Smooth muscle cell (in vitro differentiated cells): ENCODE measurements around the gene SOX2. TPM values are rescaled to one million over a fixed set of nuclear protein-coding genes. Genes with fewer than 3 reads are reported as not detected.

Source experiments
- DNase-seq: peaks from one replicate; lab custom pipeline; 2025; ENCODE audit not compliant: unreplicated experiment; lab: John Stamatoyannopoulos, UW
- H2AFZ ChIP-seq: fragments of 200-600 bp; sonication (generic); 2 replicates; pipeline ENCODE4 v1.6.0; 2016; ENCODE audit warnings: antibody characterized with exemption, low read depth, mild to moderate bottlenecking
- H3F3A ChIP-seq: fragments of 200-600 bp; sonication (generic); 2 replicates; pipeline ENCODE4 v1.6.0; 2017; ENCODE audit warnings: antibody characterized with exemption, low read depth
- H3K27ac ChIP-seq: fragments of 200-600 bp; sonication (generic); 2 replicates; pipeline ENCODE4 v1.5.1; 2016; ENCODE audit warnings: low read depth, mild to moderate bottlenecking
- H3K27me3 ChIP-seq: fragments of 200-600 bp; sonication (generic); 2 replicates; pipeline ENCODE4 v1.6.1; 2016; ENCODE audit warnings: low read depth, mild to moderate bottlenecking
- H3K36me3 ChIP-seq: fragments of 200-600 bp; sonication (generic); 2 replicates; pipeline ENCODE4 v1.5.1; 2016; ENCODE audit warnings: low read depth
- H3K4me1 ChIP-seq: fragments of 200-600 bp; sonication (generic); 2 replicates; pipeline ENCODE4 v1.5.1; 2016; ENCODE audit warnings: low read depth
- H3K4me2 ChIP-seq: fragments of 200-600 bp; sonication (generic); 2 replicates; pipeline ENCODE4 v1.6.0; 2016; ENCODE audit warnings: mild to moderate bottlenecking
- H3K4me3 ChIP-seq: fragments of 200-600 bp; sonication (generic); 2 replicates; pipeline ENCODE4 v1.5.1; 2016; ENCODE audit warnings: mild to moderate bottlenecking
- H3K79me2 ChIP-seq: fragments of 200-600 bp; sonication (generic); 2 replicates; pipeline ENCODE4 v1.6.0; 2016; ENCODE audit warnings: low read depth, mild to moderate bottlenecking
- H3K9ac ChIP-seq: fragments of 200-600 bp; sonication (generic); 2 replicates; pipeline ENCODE4 v1.6.0; 2016; ENCODE audit warnings: low read depth
- H3K9me3 ChIP-seq: fragments of 200-600 bp; sonication (generic); replicated peaks from 2 replicates; pipeline ENCODE4 v1.5.1; 2016; ENCODE audit warnings: low read depth
- H4K20me1 ChIP-seq: fragments of 200-600 bp; sonication (generic); 2 replicates; pipeline ENCODE4 v1.6.0; 2016; ENCODE audit warnings: low read depth
- WGBS: methylation state at CpG from one replicate; pipeline ENCODE4 v1.1.7; 2016; ENCODE audit warnings: low lambda C conversion rate; 5-methylcytosine and 5-hydroxymethylcytosine counted together
- polyA plus RNA-seq: library from polyadenylated mRNA; unstranded; fragments of >200 nt; fragmentation: Nextera tagmentation; extraction: Ambion mirVana; gene quantifications from 2 replicates; pipeline ENCODE4 v1.2.1, GENCODE V29; 2016
- total RNA-seq: library from RNA; depleted of rRNA; stranded (reverse); fragments of >200 nt; gene quantifications from 2 replicates; pipeline ENCODE4 v1.2.3, GENCODE V29; 2014
- TF ChIP-seq, protein P1 (sequence below): fragments of 200-600 bp; sonication (generic); IDR thresholded peaks from 2 replicates; pipeline ENCODE4 v1.5.1; 2017; ENCODE audit warnings: borderline replicate concordance, mild to moderate bottlenecking, antibody characterized with exemption; ENCODE audit not compliant: insufficient read depth, poor library complexity, severe bottlenecking

The SOX2 gene
- total and polyA plus RNA-seq, 2 experiments from 2014 or later: not detected

DNA sequence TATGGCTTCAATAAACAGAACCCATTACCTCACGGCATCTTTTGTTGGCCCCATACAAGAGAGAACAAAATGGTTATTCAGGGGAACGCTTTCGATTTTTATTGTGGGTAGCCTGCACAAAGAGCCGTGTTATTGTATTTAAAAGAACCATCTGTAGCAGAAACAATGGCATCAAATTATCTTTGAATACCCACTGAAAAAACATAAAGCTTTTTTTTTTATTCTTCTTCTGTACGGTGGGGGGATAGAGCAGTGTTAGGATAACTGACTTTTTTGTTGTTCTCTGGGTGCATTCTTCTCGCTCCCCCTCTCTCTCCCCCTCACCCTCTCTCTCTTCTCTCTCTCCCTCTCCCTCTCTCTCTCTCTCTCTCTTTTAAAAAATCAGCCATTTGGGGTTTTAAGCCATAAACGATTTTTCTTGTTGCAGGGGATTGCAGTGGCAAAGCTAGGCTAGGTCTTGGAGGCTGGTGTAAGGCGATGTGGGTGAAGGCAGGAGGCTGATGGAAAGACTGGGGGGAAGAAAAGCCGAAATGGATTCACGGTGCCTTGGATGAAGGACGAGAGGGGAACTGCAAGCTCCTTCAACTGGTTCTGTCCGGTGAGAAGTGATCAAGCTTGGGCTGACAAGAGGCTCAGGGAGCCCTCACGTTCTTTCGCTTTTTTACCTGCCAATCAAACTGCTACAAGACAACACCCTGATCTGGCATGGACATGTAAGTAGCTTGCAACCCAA, 12.4 kb upstream of the SOX2 start:
- Histone ChIP-seq H4K20me1 (no peaks in the 10 kb centered on the region), H3K27me3 (peaks cover 97% of the 10 kb centered on the region), H3K4me2 (no peak overlapping the region)

DNA sequence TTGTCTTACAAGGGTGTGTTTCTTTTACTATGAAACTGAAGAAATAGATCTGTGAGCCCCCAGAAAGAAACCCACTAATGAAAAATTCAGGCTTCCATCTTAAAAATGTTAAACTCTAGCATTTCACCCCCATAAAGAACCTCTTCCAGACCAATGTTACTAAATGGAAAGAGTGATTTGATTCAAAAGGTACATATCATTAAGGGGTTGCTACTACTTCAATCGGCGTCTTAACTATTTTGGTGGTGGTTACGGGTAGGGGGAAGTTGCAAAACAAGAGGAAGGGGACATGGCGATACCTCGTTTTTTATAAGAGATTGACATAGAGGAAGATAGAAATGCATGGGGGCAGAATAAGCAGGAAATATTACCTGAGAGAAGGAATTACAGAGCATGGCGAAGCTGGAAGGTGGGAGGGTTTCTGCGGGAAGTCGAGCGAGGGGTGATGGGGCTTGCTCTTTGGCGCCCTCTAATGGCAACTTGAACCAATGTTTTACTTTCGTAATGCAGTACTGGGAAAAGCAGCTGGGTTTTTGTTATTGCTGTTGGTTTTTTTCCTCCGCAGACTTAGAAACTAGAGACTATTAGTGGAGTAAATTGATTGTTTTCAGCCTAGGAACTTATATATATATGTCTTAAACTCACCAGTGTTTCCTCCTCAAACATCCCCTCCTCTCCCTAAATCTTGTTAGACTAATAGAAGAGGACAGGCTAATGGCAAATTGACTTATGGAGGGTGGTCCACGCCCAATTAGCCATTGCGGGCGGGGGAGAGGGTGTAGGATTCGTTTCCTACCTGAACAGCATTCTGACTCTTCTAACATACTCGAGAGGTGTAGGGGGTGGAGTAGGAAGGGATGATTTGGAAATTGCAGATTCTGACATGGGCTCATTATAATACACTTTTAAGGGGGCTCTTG, 11.3 kb upstream of the SOX2 start:
- Histone ChIP-seq H3K27ac (no peak overlapping the region), H4K20me1 (no peaks in the 10 kb centered on the region), H3K4me3 (peak overlapping the region; percentile 35), H3K4me1 (peaks cover 65% of the 10 kb centered on the region), H3K79me2 (no peaks in the 10 kb centered on the region), H3K9ac (no peak overlapping the region), H3K36me3 (no peaks in the 10 kb centered on the region), H3K9me3 (no peaks in the 10 kb centered on the region), H3K4me2 (peak overlapping the region; percentile 77), H2AFZ (no peak overlapping the region), H3K27me3 (peaks cover 99% of the 10 kb centered on the region), H3F3A (no peaks in the 10 kb centered on the region)
- TF ChIP-seq, protein P1, sequence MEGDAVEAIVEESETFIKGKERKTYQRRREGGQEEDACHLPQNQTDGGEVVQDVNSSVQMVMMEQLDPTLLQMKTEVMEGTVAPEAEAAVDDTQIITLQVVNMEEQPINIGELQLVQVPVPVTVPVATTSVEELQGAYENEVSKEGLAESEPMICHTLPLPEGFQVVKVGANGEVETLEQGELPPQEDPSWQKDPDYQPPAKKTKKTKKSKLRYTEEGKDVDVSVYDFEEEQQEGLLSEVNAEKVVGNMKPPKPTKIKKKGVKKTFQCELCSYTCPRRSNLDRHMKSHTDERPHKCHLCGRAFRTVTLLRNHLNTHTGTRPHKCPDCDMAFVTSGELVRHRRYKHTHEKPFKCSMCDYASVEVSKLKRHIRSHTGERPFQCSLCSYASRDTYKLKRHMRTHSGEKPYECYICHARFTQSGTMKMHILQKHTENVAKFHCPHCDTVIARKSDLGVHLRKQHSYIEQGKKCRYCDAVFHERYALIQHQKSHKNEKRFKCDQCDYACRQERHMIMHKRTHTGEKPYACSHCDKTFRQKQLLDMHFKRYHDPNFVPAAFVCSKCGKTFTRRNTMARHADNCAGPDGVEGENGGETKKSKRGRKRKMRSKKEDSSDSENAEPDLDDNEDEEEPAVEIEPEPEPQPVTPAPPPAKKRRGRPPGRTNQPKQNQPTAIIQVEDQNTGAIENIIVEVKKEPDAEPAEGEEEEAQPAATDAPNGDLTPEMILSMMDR: peak; percentile 83
- 26% methylated on average over 17 of the region's 17 CpGs for WGBS
- no peak for DNase-seq

More for the DNA sequence above, 12.4 kb upstream of the SOX2 start:
- Histone ChIP-seq H3F3A (no peaks in the 10 kb centered on the region), H3K27ac (no peak overlapping the region), H3K79me2 (no peaks in the 10 kb centered on the region), H3K4me1 (peaks cover 60% of the 10 kb centered on the region), H3K4me3 (no peak overlapping the region), H3K9me3 (no peaks in the 10 kb centered on the region), H3K36me3 (no peaks in the 10 kb centered on the region), H2AFZ (no peak overlapping the region), H3K9ac (no peak overlapping the region)
- WGBS: 58% methylated on average over 14 of the region's 14 CpGs
- TF ChIP-seq, protein P1: no peak
- no peak for DNase-seq

DNA sequence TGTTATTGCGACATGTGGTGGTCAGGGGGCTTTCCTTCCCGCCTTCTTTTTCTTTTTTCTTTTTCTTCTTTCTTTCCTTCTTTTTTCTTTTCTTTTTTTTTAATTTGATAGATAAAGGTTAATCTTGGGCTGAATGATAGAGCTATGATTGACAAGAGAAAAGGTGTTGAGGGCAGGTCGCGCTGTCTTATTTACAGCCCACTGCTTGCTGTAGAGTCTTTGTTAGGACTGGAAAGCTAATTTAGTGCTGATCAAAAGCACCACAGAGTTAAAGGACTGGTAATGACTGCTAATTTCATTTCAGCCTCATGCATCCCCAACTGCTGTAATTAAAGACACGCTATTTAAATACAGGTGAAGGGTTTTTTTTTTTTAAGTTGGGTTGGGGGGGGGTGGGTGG, 10.6 kb upstream of the SOX2 start:
- H3K27me3 ChIP-seq: peaks cover 99% of the 10 kb centered on the region
- no peaks in the 10 kb centered on the region for H3K9me3 ChIP-seq
- H3K79me2 ChIP-seq: no peaks in the 10 kb centered on the region
- H3F3A ChIP-seq: no peaks in the 10 kb centered on the region
- H3K4me1 ChIP-seq: peaks cover 65% of the 10 kb centered on the region
- H3K4me2 ChIP-seq: peak overlapping the region; percentile 77
- WGBS: 40% methylated on average over 5 of the region's 5 CpGs
- H3K4me3 ChIP-seq: no peak overlapping the region
- H3K36me3 ChIP-seq: no peaks in the 10 kb centered on the region
- no peak overlapping the region for H2AFZ ChIP-seq
- no peak overlapping the region for H3K9ac ChIP-seq
- H3K27ac ChIP-seq: no peak overlapping the region
- TF ChIP-seq, protein P1: no peak
- DNase-seq: no peak
- no peaks in the 10 kb centered on the region for H4K20me1 ChIP-seq
